Mucosa of descending colon (tissue), 3 donors: Measurements from ENCODE around the gene ASIC1. TPM values are rescaled to one million over a fixed set of nuclear protein-coding genes. Genes with fewer than 3 reads are reported as not detected.

Experiments used
- ATAC-seq: fragments of 200-7000 bp; cut with Tn5 transposase; one replicate; pipeline ENCODE4 v1.9.1; 2020; ENCODE audit warnings: mild to moderate bottlenecking, moderate library complexity
- DNase-seq, 3 donors: peaks; one replicate each; pipeline ENCODE4 v3.0.0-alpha.2; 2020
- H3K36me3 ChIP-seq: fragments of 200-600 bp; one replicate; pipeline ENCODE4 v1.8.0; 2021; ENCODE audit warnings: low read depth, mild to moderate bottlenecking
- H3K4me1 ChIP-seq: fragments of 200-600 bp; one replicate; pipeline ENCODE4 v1.8.0; 2021; ENCODE audit warnings: low read depth, mild to moderate bottlenecking
- H3K4me3 ChIP-seq: fragments of 200-600 bp; one replicate; pipeline ENCODE4 v1.8.0; 2021; ENCODE audit warnings: mild to moderate bottlenecking
- H3K9me3 ChIP-seq: fragments of 200-600 bp; one replicate; pipeline ENCODE4 v1.8.0; 2021; ENCODE audit warnings: mild to moderate bottlenecking
- intact Hi-C, 2 donors: fragments of 100-400 bp; cut with DNase I in 1 of 2; cut with micrococcal nuclease in 1 of 2; formaldehyde crosslinking; loops; one replicate each; pipeline versions ENCODE4 v1.11.0 to v1.11.1; 2022; cut with DNase I, micrococcal nuclease
- total RNA-seq, 3 donors: library from RNA; stranded (reverse); fragmentation: NEBNext Ultra II Directional in 2 of 3; extraction: Animal tissue kit (Norgen Biotek cat#: 25700) in 2 of 3; gene quantifications; one replicate each; pipeline versions ENCODE4 v1.2.1 to v1.2.4, GENCODE V29; 2021 to 2023
- TF ChIP-seq, protein P1 (sequence below): fragments of 200-600 bp; IDR thresholded peaks from one replicate; pipeline ENCODE4 v1.8.0; 2022; ENCODE audit warnings: antibody characterized with exemption, mild to moderate bottlenecking
- donor health status: DM: no; HTN: no; CAD: no; lungs with moderate emphysema.
- donor health status: DM: no; HTN: no; CAD: no.
- donor health status: DM: no; HTN: yes; CAD: no.

ASIC1 gene
- total RNA-seq, 3 donors from 2014 or later, result 0.35 to 9.9 (median 1.7) TPM

DNA sequence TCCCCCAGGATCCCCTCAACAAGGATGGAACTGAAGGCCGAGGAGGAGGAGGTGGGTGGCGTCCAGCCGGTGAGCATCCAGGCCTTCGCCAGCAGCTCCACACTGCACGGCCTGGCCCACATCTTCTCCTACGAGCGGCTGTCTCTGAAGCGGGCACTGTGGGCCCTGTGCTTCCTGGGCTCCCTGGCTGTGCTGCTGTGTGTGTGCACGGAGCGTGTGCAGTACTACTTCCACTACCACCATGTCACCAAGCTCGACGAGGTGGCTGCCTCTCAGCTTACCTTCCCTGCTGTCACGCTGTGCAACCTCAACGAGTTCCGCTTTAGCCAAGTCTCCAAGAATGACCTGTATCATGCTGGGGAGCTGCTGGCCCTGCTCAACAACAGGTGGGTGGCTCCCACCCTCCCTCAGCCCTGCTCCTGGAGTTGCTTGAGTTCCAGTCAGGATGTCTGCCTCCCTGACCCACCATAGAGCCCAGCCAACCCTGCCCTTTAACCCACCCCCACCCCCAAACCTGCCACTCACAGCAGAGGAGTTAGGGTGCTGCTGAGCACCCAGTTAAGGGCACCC lies 1.4 kb downstream of the ASIC1 start:
- intact Hi-C loops, result loop anchor here in 1 of 2 donors (10.0 kb wide), 1 partner anchor 94 kb away; the partner anchor contains the start of gene AQP5
- no peaks in the 10 kb centered on the region for H3K36me3 ChIP-seq
- TF ChIP-seq, protein P1, sequence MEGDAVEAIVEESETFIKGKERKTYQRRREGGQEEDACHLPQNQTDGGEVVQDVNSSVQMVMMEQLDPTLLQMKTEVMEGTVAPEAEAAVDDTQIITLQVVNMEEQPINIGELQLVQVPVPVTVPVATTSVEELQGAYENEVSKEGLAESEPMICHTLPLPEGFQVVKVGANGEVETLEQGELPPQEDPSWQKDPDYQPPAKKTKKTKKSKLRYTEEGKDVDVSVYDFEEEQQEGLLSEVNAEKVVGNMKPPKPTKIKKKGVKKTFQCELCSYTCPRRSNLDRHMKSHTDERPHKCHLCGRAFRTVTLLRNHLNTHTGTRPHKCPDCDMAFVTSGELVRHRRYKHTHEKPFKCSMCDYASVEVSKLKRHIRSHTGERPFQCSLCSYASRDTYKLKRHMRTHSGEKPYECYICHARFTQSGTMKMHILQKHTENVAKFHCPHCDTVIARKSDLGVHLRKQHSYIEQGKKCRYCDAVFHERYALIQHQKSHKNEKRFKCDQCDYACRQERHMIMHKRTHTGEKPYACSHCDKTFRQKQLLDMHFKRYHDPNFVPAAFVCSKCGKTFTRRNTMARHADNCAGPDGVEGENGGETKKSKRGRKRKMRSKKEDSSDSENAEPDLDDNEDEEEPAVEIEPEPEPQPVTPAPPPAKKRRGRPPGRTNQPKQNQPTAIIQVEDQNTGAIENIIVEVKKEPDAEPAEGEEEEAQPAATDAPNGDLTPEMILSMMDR, result no peak
- DNase-seq, result peak in 1 of 3 donors; percentile 45
- ATAC-seq, result no peak
- H3K9me3 ChIP-seq, result no peaks in the 10 kb centered on the region
- H3K4me3 ChIP-seq, result no peak overlapping the region
- H3K4me1 ChIP-seq, result peaks cover 15% of the 10 kb centered on the region

DNA sequence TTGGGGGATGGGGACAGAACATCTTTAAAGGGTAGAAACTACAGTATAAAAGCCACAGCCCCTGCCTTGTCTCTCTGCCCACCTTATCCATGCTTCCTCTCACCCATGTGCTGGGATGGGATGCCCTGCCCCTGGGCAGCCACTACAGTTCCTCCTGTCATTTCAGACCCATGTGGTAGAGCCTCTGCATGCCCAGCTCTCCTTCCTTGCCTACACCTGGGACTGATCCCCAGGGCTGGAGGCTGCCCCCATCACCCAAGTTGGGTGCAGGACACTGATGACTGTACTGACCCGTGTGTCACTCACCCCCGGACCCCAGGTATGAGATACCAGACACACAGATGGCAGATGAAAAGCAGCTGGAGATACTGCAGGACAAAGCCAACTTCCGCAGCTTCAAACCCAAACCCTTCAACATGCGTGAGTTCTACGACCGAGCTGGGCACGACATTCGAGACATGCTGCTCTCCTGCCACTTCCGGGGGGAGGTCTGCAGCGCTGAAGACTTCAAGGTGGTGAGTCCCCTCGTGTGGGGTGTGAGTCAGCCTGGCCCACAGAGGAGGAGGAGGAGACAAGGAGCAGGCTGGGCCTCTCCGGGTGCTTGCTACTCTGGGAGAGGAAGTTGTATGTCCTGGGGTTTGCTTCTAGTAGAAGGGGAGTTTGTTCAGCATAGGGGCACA lies 2.2 kb downstream of the ASIC1 start:
- H3K4me1 ChIP-seq, result peaks cover 15% of the 10 kb centered on the region
- no peaks in the 10 kb centered on the region for H3K36me3 ChIP-seq
- H3K4me3 ChIP-seq, result no peak overlapping the region
- intact Hi-C loops, result loop anchor here (5.0 to 10.0 kb wide), 2 partner anchors 87 to 95 kb away; partner anchors contain the start of genes AQP5 (in 1 of the 2) and AQP6 (in 1 of the 2)
- H3K9me3 ChIP-seq, result no peaks in the 10 kb centered on the region
- no peak for ATAC-seq
- peak in 1 of 3 donors; percentile 11 for DNase-seq
- TF ChIP-seq, protein P1, result no peak

DNA sequence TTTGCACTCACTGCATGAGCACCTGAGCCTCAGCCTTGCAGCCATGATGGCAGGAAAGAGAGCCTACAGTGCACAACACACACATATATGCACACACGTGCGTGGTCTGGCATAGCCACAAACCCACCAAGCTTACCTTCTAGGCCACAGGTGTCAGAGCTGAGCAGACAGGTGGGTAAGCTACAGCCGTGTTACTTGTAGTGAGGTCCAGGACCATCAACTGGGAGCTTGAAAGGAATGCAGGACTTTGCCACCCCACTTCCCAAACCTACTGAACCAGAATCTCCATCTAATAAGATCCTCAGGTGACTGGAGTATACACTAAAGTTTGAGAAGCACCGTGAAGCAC lies 2.7 kb downstream of the ASIC1 start:
- Histone ChIP-seq H3K9me3 (no peaks in the 10 kb centered on the region), H3K4me1 (peaks cover 15% of the 10 kb centered on the region), H3K4me3 (no peak overlapping the region), H3K36me3 (no peaks in the 10 kb centered on the region)
- intact Hi-C loops, result loop anchor here in 1 of 2 donors (5.0 kb wide), 1 partner anchor 88 kb away; the partner anchor contains the start of gene AQP6
- DNase-seq (no peak), ATAC-seq (no peak)
- TF ChIP-seq, protein P1, result no peak

DNA sequence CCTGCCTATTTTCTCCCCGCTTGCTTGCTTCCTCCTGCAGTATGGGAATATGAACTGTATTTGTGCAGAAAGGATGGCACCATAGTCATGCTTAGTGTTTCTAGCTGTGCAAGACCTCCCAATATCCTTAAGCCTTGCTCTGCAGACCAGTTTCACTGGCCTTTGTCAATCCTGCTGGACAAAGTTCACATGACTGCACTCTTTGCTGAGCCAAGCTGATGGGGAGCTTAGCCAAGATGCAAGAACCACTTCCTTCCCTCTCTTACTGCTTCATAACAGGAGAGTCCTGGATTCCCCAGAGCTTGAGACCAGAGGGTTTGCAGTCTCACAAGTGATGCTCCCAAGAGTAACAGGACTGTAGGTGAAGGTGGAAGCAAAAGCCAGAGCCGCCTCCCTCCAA lies 3.8 kb downstream of the ASIC1 start:
- no peaks in the 10 kb centered on the region for H3K36me3 ChIP-seq
- DNase-seq (no peak), ATAC-seq (no peak)
- H3K9me3 ChIP-seq, result no peaks in the 10 kb centered on the region
- intact Hi-C loops, result loop anchor here in 1 of 2 donors (5.0 kb wide), 1 partner anchor 89 kb away; the partner anchor contains the start of gene AQP6
- TF ChIP-seq, protein P1, result no peak
- H3K4me1 ChIP-seq, result peaks cover 9% of the 10 kb centered on the region
- no peak overlapping the region for H3K4me3 ChIP-seq

DNA sequence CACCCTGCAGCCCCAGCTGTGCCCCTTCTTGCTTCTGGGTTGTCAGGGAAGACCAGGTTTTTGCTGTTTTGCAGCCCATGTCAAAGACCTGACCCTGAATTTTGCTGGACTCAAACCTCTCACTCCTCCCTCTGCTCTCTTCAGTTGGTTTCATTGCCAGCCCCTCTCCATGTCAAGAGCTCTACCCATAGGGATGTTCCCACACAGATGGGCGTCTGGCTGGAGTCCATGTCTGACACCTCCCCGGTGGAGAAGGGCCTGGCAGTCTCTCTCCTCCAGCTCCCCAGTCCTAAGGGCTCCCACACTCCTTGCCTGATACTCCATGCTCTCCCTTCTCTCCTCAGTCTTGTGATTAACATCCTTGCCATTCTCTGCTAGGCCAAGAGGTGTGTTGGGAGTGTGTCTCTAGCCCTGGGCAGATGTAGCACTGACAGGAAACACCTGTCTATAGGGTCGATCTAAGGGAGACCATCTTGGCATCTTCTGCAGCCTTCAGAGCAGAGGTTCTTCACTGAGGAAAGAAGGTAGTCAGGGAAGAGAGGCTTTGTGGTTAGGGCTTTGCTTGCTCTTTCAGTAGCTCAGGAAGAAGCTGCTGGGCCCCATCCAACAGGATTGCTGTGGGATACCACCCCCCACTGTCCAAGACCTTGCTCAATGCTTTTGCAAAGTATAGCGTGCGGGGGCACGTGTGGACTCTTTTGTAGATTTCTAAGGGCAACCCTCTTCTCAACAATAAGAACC lies 4.7 kb downstream of the ASIC1 start:
- Histone ChIP-seq H3K36me3 (no peaks in the 10 kb centered on the region), H3K4me1 (no peaks in the 10 kb centered on the region), H3K9me3 (no peaks in the 10 kb centered on the region), H3K4me3 (no peak overlapping the region)
- TF ChIP-seq, protein P1, result no peak
- peak in 1 of 3 donors; percentile 29 for DNase-seq
- no peak for ATAC-seq
- intact Hi-C loops, result loop anchor here in 1 of 2 donors (5.0 kb wide), 1 partner anchor 90 kb away; the partner anchor contains the start of gene AQP6
